HS-5 (cell line): Measurements from ENCODE around the gene TH.

ENCODE experiments used
- DNase-seq: peaks from one replicate; pipeline ENCODE4 v3.0.0-alpha.2; 2012; ENCODE audit warnings: low read depth

TH gene

DNA sequence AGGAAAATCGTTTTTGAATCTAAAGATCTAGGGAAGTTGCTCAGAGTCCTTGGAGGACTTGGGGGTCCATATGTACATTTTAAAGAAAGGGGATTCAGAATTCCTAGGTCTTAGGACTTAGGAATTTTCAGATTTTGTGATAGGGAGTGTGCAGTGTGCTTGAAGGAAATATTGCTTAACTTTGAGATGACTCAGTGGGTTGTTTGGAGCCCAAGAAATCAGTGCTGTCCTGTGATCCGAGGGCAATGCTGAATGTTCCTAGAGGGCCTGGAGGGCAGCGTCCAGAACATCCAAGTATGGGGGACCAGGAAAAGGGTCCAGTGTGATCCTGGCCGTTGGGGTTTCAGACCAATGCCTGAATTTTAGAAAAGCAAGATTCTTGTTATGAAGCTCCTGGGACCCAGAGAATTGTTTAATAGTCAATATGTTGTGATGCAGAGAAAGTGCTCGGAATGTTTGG, 29.3 kb downstream of the TH start:
- peak; percentile 22 for DNase-seq

DNA sequence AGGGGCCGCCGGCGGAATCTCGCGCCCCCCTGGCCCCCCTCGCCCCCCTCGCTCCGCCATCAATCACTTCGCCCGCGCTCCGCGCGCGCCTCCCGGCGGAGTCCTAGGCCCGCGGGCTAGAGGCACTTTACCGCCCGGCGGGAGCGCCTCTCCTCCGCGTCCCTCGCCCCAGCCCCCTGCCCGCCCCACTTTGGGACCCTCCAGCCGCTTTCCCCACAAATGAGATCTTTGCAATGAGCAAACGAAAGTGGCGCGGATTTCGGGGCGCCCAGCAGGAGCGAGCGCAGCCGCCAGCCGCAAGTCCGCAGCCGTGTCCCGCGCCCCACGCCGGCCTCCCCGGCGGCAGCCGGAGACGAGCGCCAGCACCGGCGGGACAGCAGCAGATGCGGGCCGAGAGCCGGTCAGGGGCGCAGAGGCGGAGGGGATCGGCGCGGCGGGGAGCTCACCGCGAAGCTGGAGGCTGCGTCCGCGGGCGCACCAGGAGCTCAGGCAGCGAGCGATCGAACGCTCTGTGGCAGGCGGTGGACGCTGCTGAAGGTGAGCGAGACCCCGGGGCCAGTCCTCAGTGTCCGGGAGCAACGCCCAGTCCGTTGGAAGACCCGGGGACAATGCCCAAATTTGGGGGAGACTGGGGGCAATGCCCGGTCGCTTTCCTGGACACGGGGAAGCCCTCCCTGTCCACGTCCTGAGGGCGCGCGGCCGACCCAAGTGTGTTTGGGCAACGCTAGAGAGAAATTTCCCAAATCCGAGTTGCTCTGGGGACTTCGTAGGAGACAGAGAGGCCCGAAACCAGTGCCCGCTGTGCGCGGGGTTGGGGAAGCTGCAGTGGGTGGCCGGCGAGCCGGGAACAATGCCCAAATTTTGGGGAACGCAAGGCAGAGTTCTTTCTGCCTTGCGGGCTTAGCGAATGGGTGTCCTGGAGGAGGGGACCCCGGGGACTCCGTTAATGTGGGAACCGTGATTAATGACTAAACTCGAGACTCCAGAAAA, 30.9 kb downstream of the TH start:
- DNase-seq, result no peak

DNA sequence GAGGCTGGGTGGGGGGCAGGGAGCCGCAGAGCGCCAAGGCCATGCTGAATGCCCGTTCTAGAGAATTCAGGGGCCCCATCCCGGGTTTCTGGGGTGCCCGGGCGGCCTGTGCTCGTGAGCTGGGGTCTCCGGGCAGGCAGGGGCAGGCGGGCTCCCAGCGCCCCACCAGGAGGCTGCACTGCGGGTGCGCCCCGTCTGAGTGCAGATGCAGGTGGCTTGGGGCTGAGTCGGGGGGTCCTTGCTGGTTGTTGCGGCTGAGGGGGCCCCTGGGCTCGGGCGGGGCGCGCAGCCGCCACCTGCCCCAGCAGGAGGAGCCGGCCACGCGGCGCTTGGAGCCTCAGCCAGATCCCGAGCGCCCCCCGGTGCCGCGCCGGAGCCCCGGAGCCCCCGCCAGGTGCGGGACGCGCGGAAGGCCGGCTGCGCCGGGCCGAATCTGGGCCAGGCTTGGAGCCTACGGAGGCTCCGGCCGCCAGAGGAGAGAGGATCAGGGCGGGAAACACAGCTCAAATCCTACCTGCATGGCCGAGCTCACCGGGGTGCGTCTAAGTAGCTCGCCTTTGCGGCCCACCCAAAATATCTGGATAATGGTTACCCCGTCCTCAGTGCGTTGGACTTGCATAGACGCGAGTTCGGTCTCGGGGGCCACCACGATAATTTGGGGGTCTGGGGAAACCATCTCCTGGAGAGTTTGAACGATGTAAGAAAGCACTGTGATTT, 31.8 kb downstream of the TH start:
- DNase-seq, result no peak

DNA sequence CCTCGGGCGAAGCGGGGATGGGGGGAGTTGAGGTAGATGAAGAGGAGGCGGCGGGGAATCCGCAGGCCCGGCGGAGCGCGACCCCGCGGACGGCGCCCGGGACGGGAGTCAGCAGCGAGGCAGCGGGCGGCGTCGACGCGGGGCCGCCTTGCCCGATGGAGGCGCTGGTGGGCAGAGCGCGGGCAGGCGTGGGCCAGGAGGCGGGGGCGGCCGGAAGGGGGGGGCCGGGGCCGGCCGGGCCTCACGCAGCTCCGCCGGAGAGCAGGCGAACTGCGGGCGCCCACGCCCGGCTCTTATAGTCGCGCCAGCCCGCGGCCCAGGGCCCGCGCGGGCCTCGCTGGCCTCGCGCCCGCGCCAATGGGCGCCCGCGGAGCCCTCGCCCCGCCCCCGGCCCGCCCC, 32.5 kb downstream of the TH start, which contains the start of gene IGF2:
TSS of gene IGF2 (minus strand) at position 267 of the 399 bp plus-strand sequence. CDS start 3,866 bp downstream, outside the sequence.
- DNase-seq, result no peak

DNA sequence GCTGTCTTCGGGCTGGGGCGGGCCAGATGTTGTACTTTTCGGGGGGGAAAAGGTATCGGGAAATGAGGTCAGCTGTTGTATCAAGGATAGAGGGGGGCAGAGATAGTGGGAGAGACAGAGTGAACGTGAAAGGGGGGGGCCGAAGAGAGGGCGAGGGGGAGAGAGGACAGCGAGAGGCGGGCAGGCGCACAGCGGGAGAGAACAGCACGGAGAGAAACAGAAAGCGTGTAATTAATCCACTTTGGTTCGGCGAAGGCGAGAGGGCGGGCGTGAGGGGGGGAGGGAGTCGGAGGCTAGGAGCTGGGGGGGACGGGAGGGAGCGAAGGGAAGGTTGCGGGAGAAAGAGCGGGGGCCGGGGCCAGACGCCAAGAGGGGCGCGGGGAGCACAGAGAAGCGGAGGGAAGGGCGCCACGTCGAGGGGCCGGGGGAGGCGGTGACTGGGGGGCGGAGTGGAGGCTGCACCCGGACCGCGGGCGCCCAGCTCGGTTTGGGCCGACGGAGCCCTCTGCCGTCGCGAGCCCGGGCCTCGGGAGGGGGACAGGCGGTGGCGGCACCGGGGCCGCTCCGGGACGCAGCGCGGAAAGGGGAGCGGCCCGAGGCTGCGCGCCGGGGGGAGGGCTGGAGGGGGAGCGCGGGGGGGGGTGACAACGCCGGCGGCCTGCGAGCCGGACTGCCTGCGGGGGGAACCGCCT, 33.0 kb downstream of the TH start:
- DNase-seq, result no peak

DNA sequence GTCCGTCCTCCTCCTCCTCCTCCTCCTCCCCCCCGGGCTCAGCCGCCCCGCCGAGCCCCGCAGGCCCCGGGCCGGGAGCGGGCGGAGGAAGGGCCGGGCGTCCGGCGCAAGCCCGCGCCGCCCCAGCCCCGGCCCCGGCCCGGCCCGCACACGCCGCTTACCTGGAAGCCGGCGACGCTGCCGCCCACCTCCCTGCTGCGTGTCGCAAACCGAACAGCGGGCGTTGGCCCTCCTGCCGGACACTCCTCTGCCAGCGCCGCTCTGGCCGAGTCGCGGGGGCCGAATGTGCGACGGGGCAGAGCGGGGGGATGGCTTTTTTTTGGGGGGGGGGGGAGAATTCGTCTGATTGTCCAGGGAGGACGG, 33.6 kb downstream of the TH start:
- no peak for DNase-seq

DNA sequence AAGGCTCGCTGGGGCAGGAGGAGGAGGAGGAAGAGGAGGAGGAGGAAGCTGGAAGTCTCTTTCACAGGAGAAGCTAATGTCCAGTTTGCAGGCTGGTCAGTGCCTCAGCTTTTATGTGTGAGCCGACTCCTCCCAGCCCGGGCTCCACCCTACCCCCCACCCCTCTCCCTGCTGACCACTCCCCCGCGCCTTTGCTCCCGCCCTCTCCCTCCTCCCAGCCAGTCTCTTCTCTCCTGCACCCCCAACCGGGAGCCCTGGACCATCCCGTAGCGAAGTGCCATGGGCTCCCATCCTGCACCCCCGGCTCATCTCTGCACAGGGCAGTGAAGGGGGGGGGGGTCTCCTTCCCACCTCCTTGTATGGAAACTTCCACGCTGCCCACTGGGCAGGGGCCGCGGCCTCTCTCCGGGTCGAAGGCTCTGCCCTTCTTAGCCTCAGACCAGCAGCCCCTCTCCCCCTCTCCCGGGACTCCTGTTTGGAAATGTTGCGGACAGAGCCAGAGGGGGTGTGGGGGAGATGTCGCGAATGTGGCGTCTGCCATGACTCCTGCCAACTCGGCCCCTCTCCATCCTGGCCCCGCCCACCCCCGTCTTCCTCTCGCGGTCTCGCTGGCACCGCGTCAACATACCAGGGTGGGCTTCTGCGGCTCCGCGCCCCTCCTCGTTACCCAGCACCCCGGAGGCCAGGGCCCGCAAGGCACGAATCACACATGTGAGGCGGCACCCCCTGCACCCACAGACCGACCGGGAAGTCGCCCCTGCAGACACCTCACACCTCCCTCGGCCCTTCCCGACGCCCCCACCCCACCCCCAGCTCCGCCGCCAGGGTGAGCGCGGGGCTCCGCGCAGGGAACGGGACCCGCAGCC, 34.2 kb downstream of the TH start:
- no peak for DNase-seq

DNA sequence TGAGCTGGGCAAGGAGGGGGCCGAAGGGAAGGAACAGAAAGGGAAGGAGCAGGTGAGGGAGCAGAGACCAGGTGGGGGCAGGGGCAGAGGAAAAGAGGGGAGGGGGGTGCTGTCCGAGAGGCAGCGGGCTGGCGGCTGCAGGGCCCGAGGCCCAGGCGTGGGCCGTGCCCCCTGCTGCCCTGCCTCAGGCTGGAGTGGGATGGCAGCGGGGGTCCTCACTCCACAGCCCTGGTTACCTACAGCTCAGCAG, 34.7 kb downstream of the TH start:
- no peak for DNase-seq

DNA sequence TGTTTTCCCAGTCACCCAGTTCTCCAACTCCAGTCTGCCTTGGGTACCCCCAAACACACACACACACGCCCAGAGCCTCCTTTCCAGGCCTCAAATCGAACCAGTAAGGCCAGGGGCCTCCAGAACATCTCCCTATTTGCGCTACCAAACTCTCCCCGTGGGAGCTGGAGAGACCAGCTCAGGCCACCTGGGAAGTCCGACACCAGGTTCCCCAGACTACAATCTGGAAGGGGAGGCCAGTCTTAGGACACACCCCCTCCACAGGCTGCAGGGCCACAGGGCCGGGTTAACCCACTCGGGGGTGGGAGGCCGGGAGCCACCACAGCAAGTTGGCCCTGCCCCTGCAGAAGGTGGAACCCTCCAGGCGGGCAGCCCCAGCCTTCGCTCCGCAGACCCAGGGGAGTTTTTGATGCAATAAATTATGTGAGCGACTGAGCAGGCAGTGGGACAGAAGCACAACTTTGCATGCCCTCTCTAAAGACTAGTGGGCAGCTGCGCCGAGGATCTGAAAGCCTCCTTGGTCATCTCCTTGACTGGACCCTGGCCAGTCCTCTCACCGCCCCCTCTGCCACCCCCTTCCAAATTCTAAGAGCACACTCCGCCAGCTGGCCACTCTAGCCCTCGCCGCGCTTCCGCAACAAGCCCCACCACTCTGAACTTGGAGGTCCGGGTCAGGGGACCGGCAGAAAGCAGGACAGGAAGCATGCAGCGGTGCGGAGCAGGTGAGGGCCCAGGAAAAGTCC, 35.2 kb downstream of the TH start:
- DNase-seq, result no peak

DNA sequence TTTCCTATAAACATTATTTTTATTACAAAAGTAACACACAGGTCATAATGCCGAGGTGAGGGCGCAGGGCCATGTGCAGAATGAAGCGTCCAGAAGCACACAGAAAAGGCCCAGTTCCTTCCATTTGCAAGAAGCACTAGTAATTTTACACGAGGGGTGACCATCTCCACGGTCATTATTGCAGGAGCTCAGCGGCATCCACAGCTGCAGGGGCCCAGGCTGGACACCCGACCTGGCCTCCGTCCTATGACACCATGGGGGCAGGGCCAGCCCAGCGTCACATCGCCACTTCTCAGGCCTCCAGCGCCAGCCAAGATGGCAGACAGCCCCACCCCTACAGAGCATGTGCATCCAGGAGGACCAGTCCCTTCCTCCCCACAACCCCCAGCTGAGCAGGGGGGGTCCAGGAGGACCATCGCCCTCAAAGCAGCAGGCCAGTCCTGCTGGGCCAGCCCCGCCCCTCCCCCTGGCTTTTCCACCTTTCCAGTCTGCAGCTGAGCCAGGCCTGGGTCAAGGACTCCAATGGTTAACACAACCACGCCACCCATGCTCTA, 35.9 kb downstream of the TH start:
- DNase-seq, result no peak

DNA sequence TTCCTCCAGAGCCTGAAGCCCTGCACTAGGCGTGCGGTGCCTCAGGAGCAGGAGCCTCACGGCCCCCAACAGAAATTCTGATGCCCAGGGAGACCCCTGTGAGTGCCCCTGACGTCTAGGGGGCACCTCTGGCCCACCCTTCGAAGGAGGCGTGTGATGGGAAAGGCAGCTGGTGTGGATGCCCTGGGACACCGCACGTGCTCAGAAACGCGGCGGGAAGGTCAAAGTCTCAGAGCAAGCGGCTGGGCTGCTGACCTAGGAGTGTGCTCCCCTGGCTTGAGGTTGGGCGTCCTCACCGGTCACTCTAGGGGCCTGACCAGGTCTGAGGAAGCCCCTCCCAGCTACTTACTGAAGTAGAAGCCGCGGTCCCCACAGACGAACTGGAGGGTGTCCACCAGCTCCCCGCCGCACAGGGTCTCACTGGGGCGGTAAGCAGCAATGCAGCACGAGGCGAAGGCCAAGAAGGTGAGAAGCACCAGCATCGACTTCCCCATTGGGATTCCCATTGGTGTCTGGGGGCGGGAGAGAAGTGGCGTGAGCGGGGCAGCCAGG, 36.5 kb downstream of the TH start:
- no peak for DNase-seq

DNA sequence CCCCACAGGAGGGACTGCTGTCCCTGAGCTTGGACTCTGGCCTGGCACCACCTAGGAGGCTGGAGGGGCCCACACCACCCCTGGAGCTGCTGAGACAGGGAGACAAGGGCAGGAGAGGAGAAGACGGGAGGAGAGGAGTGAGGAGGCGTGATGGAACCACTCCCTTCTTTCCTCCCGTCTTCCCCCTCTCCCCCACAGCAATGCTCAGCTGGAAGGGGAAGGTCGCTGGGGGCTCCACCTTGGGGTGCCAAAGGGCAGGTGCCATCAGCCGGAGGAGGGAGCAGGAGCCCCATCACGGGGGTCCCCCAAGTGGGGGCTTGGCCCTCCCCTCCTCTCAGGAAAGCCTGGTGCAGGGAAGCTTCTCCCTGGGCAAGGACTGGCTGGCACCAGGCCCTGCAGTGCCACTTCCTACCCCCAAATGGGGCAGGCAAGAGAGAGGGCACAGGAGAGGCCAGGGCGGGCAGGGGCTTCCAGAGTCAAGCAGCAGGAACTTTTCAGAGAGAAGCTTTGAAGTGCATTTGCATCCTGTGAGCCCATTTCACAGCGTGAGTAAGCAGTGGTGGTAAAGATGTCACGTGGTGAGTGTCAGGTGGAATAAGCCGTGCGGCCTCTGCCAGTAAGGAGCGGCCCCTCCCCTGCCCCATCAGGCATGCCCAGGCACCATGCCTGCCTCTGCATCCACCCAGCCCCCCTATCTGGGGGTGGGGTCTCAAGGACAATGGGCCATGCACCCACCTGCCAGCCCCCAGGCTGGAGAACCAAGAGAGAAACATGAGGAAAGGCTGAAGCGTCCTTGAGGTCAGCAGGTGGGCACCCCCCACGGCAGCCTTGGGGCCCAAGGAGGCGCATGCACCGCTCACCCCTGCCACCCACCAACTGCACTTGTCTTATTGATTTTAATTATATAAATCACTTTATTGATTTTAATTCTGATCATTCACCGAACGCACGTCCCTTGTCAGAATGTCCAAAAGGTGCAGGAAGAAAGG, 37.3 kb downstream of the TH start:
- no peak for DNase-seq

DNA sequence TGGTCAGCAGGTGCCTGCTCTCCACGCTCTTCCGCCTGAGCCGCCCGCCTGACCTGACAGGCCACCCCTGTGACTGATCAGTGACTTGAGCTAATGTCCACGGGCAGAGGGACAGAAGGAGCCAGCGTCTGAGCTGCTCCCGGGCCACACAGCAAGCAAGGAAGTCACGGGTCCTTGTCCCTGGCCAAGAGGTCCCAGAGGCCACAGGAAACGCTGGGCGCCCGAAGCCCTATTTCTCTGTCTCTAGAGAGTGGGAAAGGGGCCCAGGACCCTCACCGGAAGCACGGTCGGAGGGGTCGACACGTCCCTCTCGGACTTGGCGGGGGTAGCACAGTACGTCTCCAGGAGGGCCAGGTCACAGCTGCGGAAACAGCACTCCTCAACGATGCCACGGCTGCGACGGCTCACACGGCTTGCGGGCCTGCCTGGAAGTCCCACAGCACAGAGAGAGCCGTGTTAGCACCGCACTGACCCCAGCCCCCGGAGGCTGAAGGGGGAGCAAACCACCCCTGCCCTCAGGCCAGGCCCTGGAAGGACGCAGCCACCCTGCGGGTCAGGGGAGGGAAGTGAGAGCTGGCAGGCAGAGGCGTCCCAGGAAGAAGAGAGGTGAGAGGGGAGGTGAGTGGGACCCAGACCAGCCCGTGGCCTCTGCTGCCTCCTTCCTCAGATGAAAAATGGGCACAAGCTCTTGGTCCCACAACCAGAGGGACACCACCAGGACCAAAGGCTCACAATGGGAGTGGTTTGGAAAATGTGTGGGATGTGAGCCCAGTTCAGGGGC, 38.2 kb downstream of the TH start:
- DNase-seq, result no peak

DNA sequence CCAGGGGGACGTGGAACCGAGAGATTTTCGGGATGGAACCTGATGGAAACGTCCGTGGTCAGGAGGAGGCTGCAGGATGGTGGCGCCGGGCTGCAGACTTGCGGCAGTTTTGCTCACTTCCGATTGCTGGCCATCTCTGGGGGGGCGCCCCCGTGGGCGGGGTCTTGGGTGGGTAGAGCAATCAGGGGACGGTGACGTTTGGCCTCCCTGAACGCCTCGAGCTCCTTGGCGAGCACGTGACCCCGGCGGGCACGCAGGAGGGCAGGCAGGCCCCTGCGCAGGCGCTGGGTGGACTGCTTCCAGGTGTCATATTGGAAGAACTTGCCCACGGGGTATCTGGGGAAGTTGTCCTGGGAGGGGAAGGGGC, 38.8 kb downstream of the TH start:
- no peak for DNase-seq

DNA sequence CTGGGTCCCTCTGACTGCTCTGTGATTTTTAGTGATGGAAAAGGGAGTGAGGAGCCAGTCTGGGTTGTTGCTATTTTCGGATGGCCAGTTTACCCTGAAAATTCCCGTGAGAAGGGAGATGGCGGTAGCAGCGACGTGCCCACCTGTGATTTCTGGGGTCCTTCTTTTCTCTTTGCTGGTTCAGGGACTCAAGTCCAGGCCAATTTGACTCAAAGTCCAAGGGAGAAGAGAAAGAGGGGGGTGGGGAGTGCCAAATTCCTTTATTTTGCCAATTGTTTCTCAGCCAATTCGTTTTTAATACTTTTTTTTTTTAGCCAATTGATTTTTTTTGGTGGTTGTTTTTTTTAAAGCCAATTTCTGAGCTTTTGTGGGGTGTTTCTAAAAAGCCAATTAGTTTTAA, 39.4 kb downstream of the TH start:
- no peak for DNase-seq

DNA sequence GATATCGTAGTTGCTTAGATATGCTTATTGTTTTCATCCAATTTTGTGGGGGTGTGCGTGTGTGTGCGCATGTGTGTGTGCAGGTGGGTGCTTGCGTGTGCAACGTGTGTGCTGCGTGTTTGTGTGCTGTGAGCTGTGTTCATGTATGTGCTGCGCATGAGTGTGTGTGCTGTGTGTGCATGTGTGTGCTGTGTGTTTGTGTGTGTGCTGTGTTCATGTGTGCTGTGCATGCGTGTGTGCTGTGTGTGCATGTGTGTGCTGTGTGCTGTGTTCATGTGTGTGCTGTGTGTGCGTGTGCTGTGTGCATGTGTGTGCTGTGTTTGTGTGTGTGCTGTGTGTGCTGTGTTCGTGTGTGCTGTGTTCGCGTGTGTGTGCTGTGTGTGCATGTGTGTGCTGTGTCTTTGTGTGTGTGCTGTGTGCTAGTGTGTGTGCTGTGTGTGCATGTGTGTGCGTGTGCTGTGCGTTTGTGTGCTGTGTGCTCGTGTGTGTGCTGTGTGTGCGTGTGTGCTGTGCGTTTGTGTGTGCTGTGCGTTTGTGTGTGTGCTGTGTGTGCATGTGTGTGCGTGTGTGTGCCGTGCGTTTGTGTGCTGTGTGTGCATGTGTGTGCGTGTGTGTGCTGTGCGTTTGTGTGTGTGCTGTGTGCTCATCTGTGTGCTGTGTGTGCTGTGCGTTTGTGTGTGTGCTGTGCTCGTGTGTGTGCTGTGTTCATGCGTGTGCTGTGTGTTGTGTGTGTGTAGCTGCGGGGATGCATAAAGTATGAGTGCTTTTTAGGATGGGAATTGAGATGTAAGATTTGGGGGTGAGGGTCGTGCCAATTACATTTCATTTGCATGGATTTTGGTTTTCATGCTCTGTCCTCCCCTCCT, 40.0 kb downstream of the TH start:
- no peak for DNase-seq

DNA sequence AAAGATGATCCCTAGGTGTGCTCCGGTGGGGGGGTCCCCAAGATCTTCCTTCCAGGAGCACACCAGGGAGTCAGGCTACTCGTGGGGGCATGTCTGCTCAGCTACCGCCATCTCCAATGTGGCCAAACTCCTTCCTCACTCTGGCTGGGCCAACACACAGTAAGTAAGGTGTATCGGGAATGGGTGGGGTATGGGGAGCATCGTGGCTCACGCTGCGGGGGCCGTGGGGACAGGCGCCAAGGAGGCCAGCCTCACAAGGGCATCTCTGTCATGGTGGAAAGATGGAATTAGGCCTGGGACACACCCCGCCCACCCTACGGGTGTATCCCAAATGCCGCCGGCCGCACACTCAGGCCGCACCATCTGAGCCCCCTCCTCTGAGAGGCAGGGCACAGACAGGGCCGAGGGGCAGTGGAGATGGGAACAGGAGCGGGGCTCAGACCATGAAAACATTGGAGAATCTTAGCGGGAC, 40.7 kb downstream of the TH start:
- DNase-seq, result no peak
